ENCODE measurements around the gene DSC2.

DNA sequence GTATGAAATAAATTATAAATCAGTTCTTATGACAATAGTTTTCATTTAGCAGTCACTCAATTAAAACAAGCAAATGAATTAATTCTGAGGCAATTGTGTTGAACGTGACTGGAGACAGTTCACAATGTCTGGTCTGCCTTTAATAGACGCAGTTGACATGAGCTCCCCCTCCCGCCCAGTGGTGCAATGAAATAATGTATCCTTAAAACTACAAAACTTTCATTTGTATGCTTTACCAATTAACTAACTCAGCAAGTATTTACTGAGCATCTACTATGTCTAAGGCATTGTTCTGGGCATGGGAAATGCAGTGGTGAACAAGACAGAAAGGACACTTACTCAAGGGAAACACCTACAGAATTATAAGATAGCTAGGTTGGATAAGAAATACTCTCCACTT lies 3.5 kb upstream of the DSC2 start:
- TF ChIP-seq, protein P1, sequence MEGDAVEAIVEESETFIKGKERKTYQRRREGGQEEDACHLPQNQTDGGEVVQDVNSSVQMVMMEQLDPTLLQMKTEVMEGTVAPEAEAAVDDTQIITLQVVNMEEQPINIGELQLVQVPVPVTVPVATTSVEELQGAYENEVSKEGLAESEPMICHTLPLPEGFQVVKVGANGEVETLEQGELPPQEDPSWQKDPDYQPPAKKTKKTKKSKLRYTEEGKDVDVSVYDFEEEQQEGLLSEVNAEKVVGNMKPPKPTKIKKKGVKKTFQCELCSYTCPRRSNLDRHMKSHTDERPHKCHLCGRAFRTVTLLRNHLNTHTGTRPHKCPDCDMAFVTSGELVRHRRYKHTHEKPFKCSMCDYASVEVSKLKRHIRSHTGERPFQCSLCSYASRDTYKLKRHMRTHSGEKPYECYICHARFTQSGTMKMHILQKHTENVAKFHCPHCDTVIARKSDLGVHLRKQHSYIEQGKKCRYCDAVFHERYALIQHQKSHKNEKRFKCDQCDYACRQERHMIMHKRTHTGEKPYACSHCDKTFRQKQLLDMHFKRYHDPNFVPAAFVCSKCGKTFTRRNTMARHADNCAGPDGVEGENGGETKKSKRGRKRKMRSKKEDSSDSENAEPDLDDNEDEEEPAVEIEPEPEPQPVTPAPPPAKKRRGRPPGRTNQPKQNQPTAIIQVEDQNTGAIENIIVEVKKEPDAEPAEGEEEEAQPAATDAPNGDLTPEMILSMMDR (IDR thresholded peaks at IDR 0.05; ENCODE audit: borderline replicate concordance, extremely low read depth, low read length, poor library complexity, severe bottlenecking) = no peak
- no peak for TF ChIP-seq EZH2 (IDR thresholded peaks at IDR 0.05; ENCODE audit: borderline replicate concordance, low read depth, low read length, severe bottlenecking)
